ENCODE results near the gene FTCDNL1.

- TF ChIP-seq MAX (IDR thresholded peaks at IDR 0.05; ENCODE audit: low read depth): no peak
- TF ChIP-seq SMC3 (IDR thresholded peaks at IDR 0.05; ENCODE audit: low read depth, low read length): no peak
- TF ChIP-seq EZH2phosphoT487 (IDR thresholded peaks at IDR 0.05; ENCODE audit: borderline replicate concordance, low read depth): no peak
- no peak; the same call in 1 of the 2 replicates for TF ChIP-seq CTCF (IDR thresholded peaks at IDR 0.05)
- TF ChIP-seq USF1 (IDR thresholded peaks at IDR 0.05; ENCODE audit: borderline replicate concordance, low read depth): no peak
Observed at GRCh38 chr2:199851501-199851810, 464 bp upstream of the FTCDNL1 start.

Measured in SK-N-SH (cell line).